ENCODE measurements around the gene PLCL2.

Gene PLCL2

GRCh38 chr3:16937326-16937845 lies 52.6 kb downstream of the PLCL2 start:
- Histone ChIP-seq H3F3A (ENCODE audit: insufficient read depth) (no peaks in the 10 kb centered on the region), H3K9ac (ENCODE audit: low read length) (no peak overlapping the region), H2AFZ (ENCODE audit: low read depth, low read length, severe bottlenecking) (no peak overlapping the region), H3K4me3 (ENCODE audit: insufficient read depth, low read length, poor library complexity, severe bottlenecking) (no peak overlapping the region), H3K27ac (ENCODE audit: low read depth, low read length) (no peak overlapping the region), H3K27me3 (ENCODE audit: low read length) (no peaks in the 10 kb centered on the region), H3K4me2 (ENCODE audit: low read depth, low read length, poor library complexity, severe bottlenecking) (no peak overlapping the region), H4K20me1 (ENCODE audit: low read depth, low read length) (0 out of 2 replicates have a peak, but pooled peaks cover 3% of the 10 kb centered on the region), H3K79me2 (ENCODE audit: insufficient read depth, low read length) (no peaks in the 10 kb centered on the region), H3K9me3 (ENCODE audit: insufficient read depth, low read length) (no peaks in the 10 kb centered on the region), H3K36me3 (ENCODE audit: low read length) (no peaks in the 10 kb centered on the region), H3K9me2 (replicated peaks; ENCODE audit: insufficient read depth, low read length) (no peaks in the 10 kb centered on the region)
- TF ChIP-seq CTCF (IDR thresholded peaks at IDR 0.05; ENCODE audit: insufficient read depth, low read length, poor library complexity, severe bottlenecking): no peak
- no peak for TF ChIP-seq EZH2phosphoT487 (conservative IDR thresholded peaks at IDR 0.05; ENCODE audit: low read length)

DNA sequence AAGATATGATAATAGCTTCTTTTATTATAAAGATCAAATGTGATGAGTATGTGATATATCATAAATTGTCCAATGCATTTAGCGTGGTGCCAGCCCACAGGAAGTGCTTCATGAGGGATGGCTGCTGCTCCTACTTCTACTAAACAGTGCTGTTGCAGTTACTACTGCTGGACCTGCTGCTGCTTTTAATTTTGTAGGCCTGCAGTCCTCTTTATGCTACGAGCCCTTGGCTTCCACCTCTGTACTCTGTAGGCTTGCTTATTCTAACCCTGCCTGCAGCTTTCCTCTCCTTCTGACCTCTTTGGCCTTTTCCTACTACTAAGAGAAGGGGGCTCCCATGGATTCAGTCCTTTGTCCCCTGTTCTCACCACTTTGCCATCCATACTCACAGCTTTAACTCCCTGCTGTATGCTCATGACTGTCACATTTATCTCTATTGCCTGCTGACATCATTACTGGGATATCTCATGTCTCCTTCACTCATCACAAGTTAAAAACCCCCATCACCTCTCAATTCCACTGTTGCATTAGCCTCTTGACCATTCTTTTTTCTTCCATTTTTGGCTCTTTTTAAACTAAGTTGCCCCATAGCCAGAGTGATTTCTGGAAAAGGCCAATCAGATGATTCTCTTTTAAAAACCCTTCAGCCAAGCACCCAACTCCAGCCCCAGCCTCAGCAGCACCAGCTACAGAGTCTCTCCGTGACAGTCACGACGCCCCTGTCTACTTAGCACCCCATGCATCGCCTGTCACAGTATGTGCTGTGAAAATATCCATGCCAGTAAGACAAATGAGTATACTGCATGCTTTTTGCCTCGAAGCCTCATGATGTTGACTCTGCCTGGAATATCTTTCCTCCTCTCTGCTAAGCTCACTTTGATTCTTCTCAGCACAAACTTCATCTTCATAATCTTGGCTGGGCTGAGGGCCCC lies 56.3 kb downstream of the PLCL2 start:
- Histone ChIP-seq H3K9me2 (replicated peaks; ENCODE audit: insufficient read depth, low read length) (no peaks in the 10 kb centered on the region), H3F3A (ENCODE audit: insufficient read depth) (no peaks in the 10 kb centered on the region), H3K36me3 (ENCODE audit: low read length) (no peaks in the 10 kb centered on the region), H3K9ac (ENCODE audit: low read length) (no peak overlapping the region), H4K20me1 (ENCODE audit: low read depth, low read length) (0 out of 2 replicates have a peak, but pooled peaks cover 3% of the 10 kb centered on the region), H3K4me3 (ENCODE audit: insufficient read depth, low read length, poor library complexity, severe bottlenecking) (no peak overlapping the region), H3K27me3 (ENCODE audit: low read length) (no peaks in the 10 kb centered on the region), H3K79me2 (ENCODE audit: insufficient read depth, low read length) (no peaks in the 10 kb centered on the region), H3K4me2 (ENCODE audit: low read depth, low read length, poor library complexity, severe bottlenecking) (no peak overlapping the region), H2AFZ (ENCODE audit: low read depth, low read length, severe bottlenecking) (no peak overlapping the region), H3K9me3 (ENCODE audit: insufficient read depth, low read length) (no peaks in the 10 kb centered on the region), H3K27ac (ENCODE audit: low read depth, low read length) (no peak overlapping the region)
- TF ChIP-seq CTCF (IDR thresholded peaks at IDR 0.05; ENCODE audit: insufficient read depth, low read length, poor library complexity, severe bottlenecking) (no peak), EZH2phosphoT487 (conservative IDR thresholded peaks at IDR 0.05; ENCODE audit: low read length) (no peak)

GRCh38 chr3:16942955-16943354 lies 58.2 kb downstream of the PLCL2 start:
- TF ChIP-seq EZH2phosphoT487 (conservative IDR thresholded peaks at IDR 0.05; ENCODE audit: low read length) (no peak), CTCF (IDR thresholded peaks at IDR 0.05; ENCODE audit: insufficient read depth, low read length, poor library complexity, severe bottlenecking) (no peak)
- H3K9ac ChIP-seq (ENCODE audit: low read length): no peak overlapping the region
- H3K79me2 ChIP-seq (ENCODE audit: insufficient read depth, low read length): no peaks in the 10 kb centered on the region
- H3K4me2 ChIP-seq (ENCODE audit: low read depth, low read length, poor library complexity, severe bottlenecking): no peak overlapping the region
- H3K27me3 ChIP-seq (ENCODE audit: low read length): no peaks in the 10 kb centered on the region
- H3K36me3 ChIP-seq (ENCODE audit: low read length): no peaks in the 10 kb centered on the region
- no peaks in the 10 kb centered on the region for H4K20me1 ChIP-seq (ENCODE audit: low read depth, low read length)
- no peaks in the 10 kb centered on the region for H3K9me3 ChIP-seq (ENCODE audit: insufficient read depth, low read length)
- H2AFZ ChIP-seq (ENCODE audit: low read depth, low read length, severe bottlenecking): no peak overlapping the region
- no peak overlapping the region for H3K27ac ChIP-seq (ENCODE audit: low read depth, low read length)
- H3F3A ChIP-seq (ENCODE audit: insufficient read depth): no peaks in the 10 kb centered on the region
- no peaks in the 10 kb centered on the region for H3K9me2 ChIP-seq (replicated peaks; ENCODE audit: insufficient read depth, low read length)
- H3K4me3 ChIP-seq (ENCODE audit: insufficient read depth, low read length, poor library complexity, severe bottlenecking): no peak overlapping the region

Data from SU-DHL-6 (cell line).